GM19240 (cell line): ENCODE measurements around the gene PRDM1.
"Not testable (repeated sequence)": the region's sequence is repeated elsewhere in the genome, so short reads cannot be mapped to it uniquely, and the experiment has no call there.

Source experiments
- DNase-seq: peaks from one replicate; pipeline ENCODE4 v3.0.0; 2011; ENCODE audit warnings: low spot score; ENCODE audit not compliant: insufficient read length

The PRDM1 gene

GRCh38 chr6:106135911-106136571, 49.9 kb downstream of the PRDM1 start:
- no peak for DNase-seq

GRCh38 chr6:106136845-106137244, 50.7 kb downstream of the PRDM1 start:
- DNase-seq: no peak

GRCh38 chr6:106138151-106138550, 52.0 kb downstream of the PRDM1 start:
- no peak for DNase-seq

- DNase-seq: no peak
Measured at GRCh38 chr6:106141441-106142237, 55.5 kb downstream of the PRDM1 start.

GRCh38 chr6:106142876-106143431, 56.8 kb downstream of the PRDM1 start:
- no peak for DNase-seq

- no peak for DNase-seq
Measured at GRCh38 chr6:106143665-106144064, 57.5 kb downstream of the PRDM1 start.

- DNase-seq: no peak
Measured at GRCh38 chr6:106145144-106145543, 59.0 kb downstream of the PRDM1 start.

- no peak for DNase-seq
Measured at GRCh38 chr6:106145741-106146227, 59.6 kb downstream of the PRDM1 start.

GRCh38 chr6:106146852-106147351, 60.8 kb downstream of the PRDM1 start:
- no peak for DNase-seq

GRCh38 chr6:106147476-106147875, 61.3 kb downstream of the PRDM1 start:
- no peak for DNase-seq

GRCh38 chr6:106149472-106150069, 63.4 kb downstream of the PRDM1 start:
- DNase-seq: no peak

GRCh38 chr6:106152476-106152875, 66.3 kb downstream of the PRDM1 start:
- DNase-seq: not testable (repeated sequence)

- no peak for DNase-seq
Measured at GRCh38 chr6:106152952-106153351, 66.8 kb downstream of the PRDM1 start.

GRCh38 chr6:106154326-106154725, 68.2 kb downstream of the PRDM1 start:
- DNase-seq: no peak

- no peak for DNase-seq
Measured at GRCh38 chr6:106155219-106155830, 69.2 kb downstream of the PRDM1 start.

- DNase-seq: no peak
Measured at GRCh38 chr6:106156413-106156812, 70.3 kb downstream of the PRDM1 start.

GRCh38 chr6:106156863-106157262, 70.7 kb downstream of the PRDM1 start:
- no peak for DNase-seq

- no peak for DNase-seq
Measured at GRCh38 chr6:106158816-106159215, 72.7 kb downstream of the PRDM1 start.
